Tongue (tissue), 2 donors: ENCODE results near the gene BATF3. TPM values are rescaled to one million over a fixed set of nuclear protein-coding genes. Genes with fewer than 3 reads are reported as not detected.

Source experiments
- DNase-seq: peaks from one replicate; pipeline ENCODE4 v3.0.0-alpha.2; 2015
- total RNA-seq: library from RNA; depleted of rRNA; stranded (reverse); fragments of >200 nt; gene quantifications from one replicate; pipeline ENCODE4 v1.2.3, GENCODE V29; 2014

The BATF3 gene
- total RNA-seq, 1 donor from 2014 or later = 3.0 TPM

- no peak for DNase-seq
Measured at GRCh38 chr1:212684521-212685090, 15.0 kb downstream of the BATF3 start.

GRCh38 chr1:212684076-212684475, 15.6 kb downstream of the BATF3 start:
- no peak for DNase-seq

GRCh38 chr1:212683357-212683722, 16.3 kb downstream of the BATF3 start:
- DNase-seq = no peak

- no peak for DNase-seq
Measured at GRCh38 chr1:212680680-212681389, 18.8 kb downstream of the BATF3 start.

GRCh38 chr1:212678456-212679410, 20.9 kb downstream of the BATF3 start:
- no peak for DNase-seq

- no peak for DNase-seq
Measured at GRCh38 chr1:212677573-212677972, 22.1 kb downstream of the BATF3 start.

GRCh38 chr1:212677136-212677535, 22.5 kb downstream of the BATF3 start:
- no peak for DNase-seq

GRCh38 chr1:212675675-212676074, 24.0 kb downstream of the BATF3 start:
- no peak for DNase-seq

GRCh38 chr1:212674872-212675271, 24.8 kb downstream of the BATF3 start:
- no peak for DNase-seq

- DNase-seq = peak; percentile 57
Measured at GRCh38 chr1:212671342-212672031, 28.2 kb downstream of the BATF3 start.

- no peak for DNase-seq
Measured at GRCh38 chr1:212670882-212671281, 28.8 kb downstream of the BATF3 start.

- DNase-seq = no peak
Measured at GRCh38 chr1:212670301-212670700, 29.3 kb downstream of the BATF3 start.

GRCh38 chr1:212669600-212669999, 30.0 kb downstream of the BATF3 start:
- peak; percentile 30 for DNase-seq

GRCh38 chr1:212669102-212669501, 30.5 kb downstream of the BATF3 start:
- peak; percentile 30 for DNase-seq

- DNase-seq = no peak
Measured at GRCh38 chr1:212668477-212668876, 31.2 kb downstream of the BATF3 start.

- DNase-seq = peak; percentile 89
Measured at GRCh38 chr1:212667223-212668139, 32.2 kb downstream of the BATF3 start.

- DNase-seq = no peak
Measured at GRCh38 chr1:212666116-212666775, 33.4 kb downstream of the BATF3 start.

- peak; percentile 86 for DNase-seq
Measured at GRCh38 chr1:212665241-212666115, 34.2 kb downstream of the BATF3 start.

- DNase-seq = no peak
Measured at GRCh38 chr1:212664409-212665199, 35.0 kb downstream of the BATF3 start.
